ENCODE data around the gene CLK4.

CLK4 gene

GRCh38 chr5:178626484-178627258 lies at the start of gene CLK4:
Gene CLK4 (minus strand): TSS chr5:178627050. CDS start chr5:178623416, 3,634 bp downstream.
- Histone ChIP-seq H3K4me1 (ENCODE audit: control insufficient read depth, insufficient read depth, low read length) (peaks cover 19% of the 10 kb centered on the region), H3K9ac (ENCODE audit: low read depth, low read length) (peak within 1 kb of the TSS; percentile 91), H3K4me3 (ENCODE audit: low read depth, low read length) (peak within 1 kb of the TSS; percentile 99), H3K27me3 (ENCODE audit: control insufficient read depth, insufficient read depth, low read length) (no peaks in the 10 kb centered on the region; the same call in 1 of the 2 replicates), H3K9me3 (ENCODE audit: control insufficient read depth, insufficient read depth, low read length) (no peaks in the 10 kb centered on the region), H3K36me3 (ENCODE audit: control insufficient read depth, insufficient read depth, low read length) (peaks cover 16% of the 10 kb centered on the region), H3K27ac (ENCODE audit: low read depth, low read length) (peak within 1 kb of the TSS; percentile 91)

GRCh38 chr5:178675922-178676321 lies 49.1 kb upstream of the CLK4 start:
- Histone ChIP-seq H3K4me1 (ENCODE audit: control insufficient read depth, insufficient read depth, low read length) (no peaks in the 10 kb centered on the region), H3K9ac (ENCODE audit: low read depth, low read length) (no peak overlapping the region), H3K36me3 (ENCODE audit: control insufficient read depth, insufficient read depth, low read length) (no peaks in the 10 kb centered on the region), H3K4me3 (ENCODE audit: low read depth, low read length) (no peak overlapping the region), H3K9me3 (ENCODE audit: control insufficient read depth, insufficient read depth, low read length) (peaks cover 52% of the 10 kb centered on the region), H3K27ac (ENCODE audit: low read depth, low read length) (no peak overlapping the region), H3K27me3 (ENCODE audit: control insufficient read depth, insufficient read depth, low read length) (no peaks in the 10 kb centered on the region)

- no peak overlapping the region for H3K4me3 ChIP-seq (ENCODE audit: low read depth, low read length)
- no peak overlapping the region for H3K27ac ChIP-seq (ENCODE audit: low read depth, low read length)
- no peak overlapping the region for H3K9ac ChIP-seq (ENCODE audit: low read depth, low read length)
- H3K36me3 ChIP-seq (ENCODE audit: control insufficient read depth, insufficient read depth, low read length) = no peaks in the 10 kb centered on the region
- H3K4me1 ChIP-seq (ENCODE audit: control insufficient read depth, insufficient read depth, low read length) = no peaks in the 10 kb centered on the region
- peaks cover 58% of the 10 kb centered on the region for H3K9me3 ChIP-seq (ENCODE audit: control insufficient read depth, insufficient read depth, low read length)
- no peaks in the 10 kb centered on the region for H3K27me3 ChIP-seq (ENCODE audit: control insufficient read depth, insufficient read depth, low read length)
Measured at GRCh38 chr5:178674334-178674733, 47.5 kb upstream of the CLK4 start.

- H3K9me3 ChIP-seq (ENCODE audit: control insufficient read depth, insufficient read depth, low read length) = peaks cover 58% of the 10 kb centered on the region
- H3K27ac ChIP-seq (ENCODE audit: low read depth, low read length) = no peak overlapping the region
- no peaks in the 10 kb centered on the region for H3K27me3 ChIP-seq (ENCODE audit: control insufficient read depth, insufficient read depth, low read length)
Measured at GRCh38 chr5:178673801-178674295, 47.0 kb upstream of the CLK4 start.

GRCh38 chr5:178672630-178673029 lies 45.8 kb upstream of the CLK4 start:
- no peak overlapping the region for H3K27ac ChIP-seq (ENCODE audit: low read depth, low read length)
- no peak overlapping the region for H3K9ac ChIP-seq (ENCODE audit: low read depth, low read length)
- no peak overlapping the region for H3K4me3 ChIP-seq (ENCODE audit: low read depth, low read length)
- no peaks in the 10 kb centered on the region for H3K27me3 ChIP-seq (ENCODE audit: control insufficient read depth, insufficient read depth, low read length)
- peaks cover 56% of the 10 kb centered on the region for H3K9me3 ChIP-seq (ENCODE audit: control insufficient read depth, insufficient read depth, low read length)
- H3K36me3 ChIP-seq (ENCODE audit: control insufficient read depth, insufficient read depth, low read length) = no peaks in the 10 kb centered on the region
- no peaks in the 10 kb centered on the region for H3K4me1 ChIP-seq (ENCODE audit: control insufficient read depth, insufficient read depth, low read length)

More at GRCh38 chr5:178673801-178674295, 47.0 kb upstream of the CLK4 start:
- Histone ChIP-seq H3K36me3 (ENCODE audit: control insufficient read depth, insufficient read depth, low read length) (no peaks in the 10 kb centered on the region), H3K4me3 (ENCODE audit: low read depth, low read length) (no peak overlapping the region), H3K9ac (ENCODE audit: low read depth, low read length) (no peak overlapping the region), H3K4me1 (ENCODE audit: control insufficient read depth, insufficient read depth, low read length) (no peaks in the 10 kb centered on the region)

GRCh38 chr5:178671602-178672144 lies 44.8 kb upstream of the CLK4 start:
- no peak overlapping the region for H3K27ac ChIP-seq (ENCODE audit: low read depth, low read length)
- no peaks in the 10 kb centered on the region for H3K4me1 ChIP-seq (ENCODE audit: control insufficient read depth, insufficient read depth, low read length)
- H3K36me3 ChIP-seq (ENCODE audit: control insufficient read depth, insufficient read depth, low read length) = no peaks in the 10 kb centered on the region
- no peak overlapping the region for H3K9ac ChIP-seq (ENCODE audit: low read depth, low read length)
- peaks cover 56% of the 10 kb centered on the region for H3K9me3 ChIP-seq (ENCODE audit: control insufficient read depth, insufficient read depth, low read length)
- no peaks in the 10 kb centered on the region for H3K27me3 ChIP-seq (ENCODE audit: control insufficient read depth, insufficient read depth, low read length)
- H3K4me3 ChIP-seq (ENCODE audit: low read depth, low read length) = no peak overlapping the region

- Histone ChIP-seq H3K4me1 (ENCODE audit: control insufficient read depth, insufficient read depth, low read length) (no peaks in the 10 kb centered on the region), H3K9me3 (ENCODE audit: control insufficient read depth, insufficient read depth, low read length) (peaks cover 53% of the 10 kb centered on the region), H3K27me3 (ENCODE audit: control insufficient read depth, insufficient read depth, low read length) (no peaks in the 10 kb centered on the region), H3K9ac (ENCODE audit: low read depth, low read length) (no peak overlapping the region), H3K27ac (ENCODE audit: low read depth, low read length) (no peak overlapping the region), H3K4me3 (ENCODE audit: low read depth, low read length) (no peak overlapping the region), H3K36me3 (ENCODE audit: control insufficient read depth, insufficient read depth, low read length) (no peaks in the 10 kb centered on the region)
Measured at GRCh38 chr5:178670351-178670885, 43.6 kb upstream of the CLK4 start.

GRCh38 chr5:178668579-178668978 lies 41.7 kb upstream of the CLK4 start:
- no peak overlapping the region for H3K9ac ChIP-seq (ENCODE audit: low read depth, low read length)
- H3K9me3 ChIP-seq (ENCODE audit: control insufficient read depth, insufficient read depth, low read length) = peaks cover 61% of the 10 kb centered on the region
- no peak overlapping the region for H3K27ac ChIP-seq (ENCODE audit: low read depth, low read length)
- H3K4me1 ChIP-seq (ENCODE audit: control insufficient read depth, insufficient read depth, low read length) = no peaks in the 10 kb centered on the region
- H3K4me3 ChIP-seq (ENCODE audit: low read depth, low read length) = no peak overlapping the region
- no peaks in the 10 kb centered on the region for H3K27me3 ChIP-seq (ENCODE audit: control insufficient read depth, insufficient read depth, low read length)
- no peaks in the 10 kb centered on the region for H3K36me3 ChIP-seq (ENCODE audit: control insufficient read depth, insufficient read depth, low read length)

GRCh38 chr5:178667688-178668087 lies 40.8 kb upstream of the CLK4 start:
- Histone ChIP-seq H3K9me3 (ENCODE audit: control insufficient read depth, insufficient read depth, low read length) (peaks cover 57% of the 10 kb centered on the region), H3K27ac (ENCODE audit: low read depth, low read length) (no peak overlapping the region), H3K4me3 (ENCODE audit: low read depth, low read length) (no peak overlapping the region), H3K4me1 (ENCODE audit: control insufficient read depth, insufficient read depth, low read length) (no peaks in the 10 kb centered on the region), H3K36me3 (ENCODE audit: control insufficient read depth, insufficient read depth, low read length) (no peaks in the 10 kb centered on the region), H3K9ac (ENCODE audit: low read depth, low read length) (no peak overlapping the region), H3K27me3 (ENCODE audit: control insufficient read depth, insufficient read depth, low read length) (no peaks in the 10 kb centered on the region)

- H3K27me3 ChIP-seq (ENCODE audit: control insufficient read depth, insufficient read depth, low read length) = no peaks in the 10 kb centered on the region
- H3K9me3 ChIP-seq (ENCODE audit: control insufficient read depth, insufficient read depth, low read length) = peaks cover 59% of the 10 kb centered on the region
- no peaks in the 10 kb centered on the region for H3K36me3 ChIP-seq (ENCODE audit: control insufficient read depth, insufficient read depth, low read length)
- H3K27ac ChIP-seq (ENCODE audit: low read depth, low read length) = no peak overlapping the region
- no peaks in the 10 kb centered on the region for H3K4me1 ChIP-seq (ENCODE audit: control insufficient read depth, insufficient read depth, low read length)
- H3K9ac ChIP-seq (ENCODE audit: low read depth, low read length) = no peak overlapping the region
- no peak overlapping the region for H3K4me3 ChIP-seq (ENCODE audit: low read depth, low read length)
Measured at GRCh38 chr5:178667101-178667500, 40.3 kb upstream of the CLK4 start.

- Histone ChIP-seq H3K4me1 (ENCODE audit: control insufficient read depth, insufficient read depth, low read length) (no peaks in the 10 kb centered on the region), H3K4me3 (ENCODE audit: low read depth, low read length) (no peak overlapping the region), H3K27ac (ENCODE audit: low read depth, low read length) (no peak overlapping the region), H3K27me3 (ENCODE audit: control insufficient read depth, insufficient read depth, low read length) (no peaks in the 10 kb centered on the region), H3K36me3 (ENCODE audit: control insufficient read depth, insufficient read depth, low read length) (no peaks in the 10 kb centered on the region), H3K9me3 (ENCODE audit: control insufficient read depth, insufficient read depth, low read length) (peaks cover 51% of the 10 kb centered on the region), H3K9ac (ENCODE audit: low read depth, low read length) (no peak overlapping the region)
Measured at GRCh38 chr5:178664141-178664540, 37.3 kb upstream of the CLK4 start.

Data from HUES48 (cell line).